BLaER1 (cell line): Measurements from ENCODE around the gene UFSP2.
A peak's percentile ranks its signal among the peaks of the same experiment; 100 is the strongest.

Experiments used
- H3K27ac ChIP-seq: shearing (Covaris generic); formaldehyde crosslinking; 2 replicates; pipeline ENCODE4 v1.8.1; 2022
- H3K27me3 ChIP-seq: shearing (Covaris generic); formaldehyde crosslinking; 2 replicates; pipeline ENCODE4 v1.8.1; 2022
- H3K36me3 ChIP-seq: shearing (Covaris generic); formaldehyde crosslinking; 2 replicates; pipeline ENCODE4 v1.8.1; 2022
- H3K4me1 ChIP-seq: shearing (Covaris generic); formaldehyde crosslinking; 2 replicates; pipeline ENCODE4 v1.8.1; 2022
- H3K4me2 ChIP-seq: shearing (Covaris generic); formaldehyde crosslinking; 2 replicates; pipeline ENCODE4 v1.8.1; 2022
- H3K4me3 ChIP-seq: shearing (Covaris generic); formaldehyde crosslinking; 2 replicates; pipeline ENCODE4 v1.8.1; 2022
- H3K9ac ChIP-seq: shearing (Covaris generic); formaldehyde crosslinking; 2 replicates; pipeline ENCODE4 v1.8.1; 2022
- H3K9me3 ChIP-seq: shearing (Covaris generic); formaldehyde crosslinking; 2 replicates; pipeline ENCODE4 v1.8.1; 2022
- H4K20me1 ChIP-seq: shearing (Covaris generic); formaldehyde crosslinking; 2 replicates; pipeline ENCODE4 v1.8.1; 2022
- Cebpa-rat ChIP-seq: shearing (Covaris generic); IDR thresholded peaks from 2 replicates; pipeline ENCODE4 v1.8.1; 2022

Gene UFSP2

GRCh38 chr4:185425647-185426352 is at the start of gene UFSP2:
Gene UFSP2 (minus strand): TSS chr4:185425964. CDS start chr4:185425868, 96 bp downstream.
- no peaks in the 10 kb centered on the region for H3K27me3 ChIP-seq
- H3K27ac ChIP-seq, result peak within 1 kb of the TSS; percentile 99
- H3K9ac ChIP-seq, result peak within 1 kb of the TSS; percentile 99
- H3K4me1 ChIP-seq, result peaks cover 24% of the 10 kb centered on the region
- peak within 1 kb of the TSS; percentile 96 for H3K4me2 ChIP-seq
- no peaks in the 10 kb centered on the region for H3K9me3 ChIP-seq
- H3K4me3 ChIP-seq, result peak within 1 kb of the TSS; percentile 77
- H3K36me3 ChIP-seq, result peaks cover 14% of the 10 kb centered on the region
- H4K20me1 ChIP-seq, result no peaks in the 10 kb centered on the region
- no peak for TF ChIP-seq Cebpa-rat

GRCh38 chr4:185473247-185473646 is 47.5 kb upstream of the UFSP2 start:
- Histone ChIP-seq H3K36me3 (no peaks in the 10 kb centered on the region), H3K4me2 (no peak overlapping the region), H3K9me3 (0 out of 2 replicates have a peak, but pooled peaks cover 4% of the 10 kb centered on the region), H3K27ac (no peak overlapping the region), H3K4me1 (peaks cover 18% of the 10 kb centered on the region), H4K20me1 (no peaks in the 10 kb centered on the region), H3K27me3 (peaks cover 6% of the 10 kb centered on the region; the same call in 1 of the 2 replicates), H3K9ac (no peak overlapping the region), H3K4me3 (no peak overlapping the region)
- no peak for TF ChIP-seq Cebpa-rat

GRCh38 chr4:185472103-185472542 is 46.4 kb upstream of the UFSP2 start:
- Histone ChIP-seq H3K4me1 (peaks cover 18% of the 10 kb centered on the region), H3K36me3 (no peaks in the 10 kb centered on the region)
- no peak for TF ChIP-seq Cebpa-rat

GRCh38 chr4:185471235-185472102 is 45.7 kb upstream of the UFSP2 start, which contains the start of gene CCDC110:
Gene CCDC110 (minus strand): TSS chr4:185471733. CDS start chr4:185471683, 50 bp downstream.
- Histone ChIP-seq H3K4me2 (peak within 1 kb of the TSS; percentile 100), H4K20me1 (no peaks in the 10 kb centered on the region), H3K36me3 (no peaks in the 10 kb centered on the region), H3K9ac (peak within 1 kb of the TSS; percentile 72), H3K27me3 (peaks cover 6% of the 10 kb centered on the region; the same call in 1 of the 2 replicates), H3K4me1 (peaks cover 18% of the 10 kb centered on the region), H3K4me3 (peak within 1 kb of the TSS; percentile 85), H3K9me3 (0 out of 2 replicates have a peak, but pooled peaks cover 4% of the 10 kb centered on the region), H3K27ac (no peak within 1 kb of the TSS; the same call in 1 of the 2 replicates)
- no peak for TF ChIP-seq Cebpa-rat

More at GRCh38 chr4:185472103-185472542, 46.4 kb upstream of the UFSP2 start:
- Histone ChIP-seq H3K27me3 (peaks cover 6% of the 10 kb centered on the region; the same call in 1 of the 2 replicates), H3K9ac (peak overlapping the region; percentile 72), H3K4me2 (peak overlapping the region; percentile 99), H3K27ac (no peak overlapping the region), H3K9me3 (0 out of 2 replicates have a peak, but pooled peaks cover 4% of the 10 kb centered on the region), H4K20me1 (no peaks in the 10 kb centered on the region), H3K4me3 (peak overlapping the region; percentile 85)

- H3K9ac ChIP-seq, result peak overlapping the region; percentile 64; the same call in 1 of the 2 replicates
- no peak for TF ChIP-seq Cebpa-rat
- peaks cover 6% of the 10 kb centered on the region; the same call in 1 of the 2 replicates for H3K27me3 ChIP-seq
- H3K4me2 ChIP-seq, result peak overlapping the region; percentile 100
- no peaks in the 10 kb centered on the region for H4K20me1 ChIP-seq
- peak overlapping the region; percentile 70 for H3K4me3 ChIP-seq
- no peak overlapping the region; the same call in 1 of the 2 replicates for H3K27ac ChIP-seq
- H3K4me1 ChIP-seq, result peaks cover 18% of the 10 kb centered on the region
- H3K36me3 ChIP-seq, result no peaks in the 10 kb centered on the region
- H3K9me3 ChIP-seq, result 0 out of 2 replicates have a peak, but pooled peaks cover 4% of the 10 kb centered on the region
Measured at GRCh38 chr4:185470501-185471195, 44.9 kb upstream of the UFSP2 start.

GRCh38 chr4:185469580-185470154 is 43.9 kb upstream of the UFSP2 start:
- TF ChIP-seq Cebpa-rat, result no peak
- Histone ChIP-seq H4K20me1 (no peaks in the 10 kb centered on the region), H3K27ac (no peak overlapping the region), H3K36me3 (no peaks in the 10 kb centered on the region), H3K4me3 (no peak overlapping the region), H3K4me2 (peak overlapping the region; percentile 100; the same call in 1 of the 2 replicates), H3K9me3 (0 out of 2 replicates have a peak, but pooled peaks cover 4% of the 10 kb centered on the region), H3K27me3 (peaks cover 6% of the 10 kb centered on the region; the same call in 1 of the 2 replicates), H3K9ac (no peak overlapping the region), H3K4me1 (peaks cover 18% of the 10 kb centered on the region)

GRCh38 chr4:185468999-185469398 is 43.2 kb upstream of the UFSP2 start:
- no peak overlapping the region for H3K4me2 ChIP-seq
- no peak overlapping the region for H3K9ac ChIP-seq
- H3K9me3 ChIP-seq, result 0 out of 2 replicates have a peak, but pooled peaks cover 4% of the 10 kb centered on the region
- no peaks in the 10 kb centered on the region for H4K20me1 ChIP-seq
- H3K4me3 ChIP-seq, result no peak overlapping the region
- no peak for TF ChIP-seq Cebpa-rat
- H3K4me1 ChIP-seq, result peaks cover 18% of the 10 kb centered on the region
- no peak overlapping the region for H3K27ac ChIP-seq
- H3K36me3 ChIP-seq, result no peaks in the 10 kb centered on the region
- H3K27me3 ChIP-seq, result peaks cover 6% of the 10 kb centered on the region; the same call in 1 of the 2 replicates

- H3K9me3 ChIP-seq, result no peaks in the 10 kb centered on the region
- no peak overlapping the region for H3K4me2 ChIP-seq
- no peak overlapping the region for H3K4me3 ChIP-seq
- peaks cover 6% of the 10 kb centered on the region; the same call in 1 of the 2 replicates for H3K27me3 ChIP-seq
- no peak overlapping the region for H3K9ac ChIP-seq
- no peak for TF ChIP-seq Cebpa-rat
- H4K20me1 ChIP-seq, result no peaks in the 10 kb centered on the region
- no peaks in the 10 kb centered on the region for H3K36me3 ChIP-seq
- no peak overlapping the region for H3K27ac ChIP-seq
- H3K4me1 ChIP-seq, result peaks cover 18% of the 10 kb centered on the region
Measured at GRCh38 chr4:185467991-185468390, 42.2 kb upstream of the UFSP2 start.
